GM12864 (cell line): ENCODE measurements around the gene CLRN1.

Source experiments
- DNase-seq: peaks from one replicate; pipeline ENCODE4 v3.0.0-alpha.2; 2011; ENCODE audit warnings: low read depth
- H3K4me3 ChIP-seq: 2 replicates; pipeline ENCODE4 v1.5.1; 2011; ENCODE audit warnings: mild to moderate bottlenecking, low read depth, low read length, control low read depth
- CTCF ChIP-seq: IDR thresholded peaks from 2 replicates; pipeline ENCODE4 v1.5.1; 2011; ENCODE audit warnings: low read depth, mild to moderate bottlenecking, moderate library complexity, low read length, control low read depth, inconsistent platforms; ENCODE audit errors: missing control alignments

The CLRN1 gene

GRCh38 chr3:150925751-150926201 is 46.8 kb downstream of the CLRN1 start:
- no peak for DNase-seq
- peak overlapping the region; percentile 31 for H3K4me3 ChIP-seq
- peak; percentile 82 for TF ChIP-seq CTCF

GRCh38 chr3:150922611-150923010 is 49.9 kb downstream of the CLRN1 start:
- DNase-seq: no peak
- H3K4me3 ChIP-seq: no peak overlapping the region
- no peak for TF ChIP-seq CTCF

- DNase-seq: no peak
- TF ChIP-seq CTCF: no peak
- no peak overlapping the region for H3K4me3 ChIP-seq
Measured at GRCh38 chr3:150921209-150921608, 51.3 kb downstream of the CLRN1 start.

- DNase-seq: no peak
- H3K4me3 ChIP-seq: no peak overlapping the region
- TF ChIP-seq CTCF: no peak
Measured at GRCh38 chr3:150920236-150920635, 52.3 kb downstream of the CLRN1 start.

GRCh38 chr3:150917951-150918350 is 54.6 kb downstream of the CLRN1 start:
- H3K4me3 ChIP-seq: no peak overlapping the region
- no peak for TF ChIP-seq CTCF
- no peak for DNase-seq

- no peak overlapping the region for H3K4me3 ChIP-seq
- no peak for DNase-seq
- no peak for TF ChIP-seq CTCF
Measured at GRCh38 chr3:150913133-150913922, 59.2 kb downstream of the CLRN1 start.

- no peak overlapping the region for H3K4me3 ChIP-seq
- TF ChIP-seq CTCF: no peak
Measured at GRCh38 chr3:150912501-150912900, 60.0 kb downstream of the CLRN1 start.

More at GRCh38 chr3:150912501-150912900, 60.0 kb downstream of the CLRN1 start:
- peak; percentile 44 for DNase-seq
